ENCODE measurements around the gene ROBO3. TPM values are rescaled to one million over a fixed set of nuclear protein-coding genes. Genes with fewer than 3 reads are reported as not detected.

ROBO3 gene
- total and polyA plus RNA-seq, 3 donors from 2014 or later = 11.8 to 31.6 (median 12.9) TPM

- Histone ChIP-seq H3K4me1 (peaks cover 22% of the 10 kb centered on the region), H3K36me3 (ENCODE audit: low read depth, missing control alignments) (no peaks in the 10 kb centered on the region), H3K27ac (peak overlapping the region in 1 of 2 donors; percentile 76), H3K4me3 (no peak overlapping the region), H3K9me3 (no peaks in the 10 kb centered on the region), H3K27me3 (no peaks in the 10 kb centered on the region)
- TF ChIP-seq CTCF (IDR thresholded peaks at IDR 0.05) (no peak), POLR2A (IDR thresholded peaks at IDR 0.05) (no peak)
- DNase-seq = no peak
- WGBS, 2 donors = 61 to 70% methylated on average over 8 to 9 of the region's 9 CpGs
- intact Hi-C loops (cut with DNase I; ENCODE audit: low total_unique reads) = no loop called here
Observed at GRCh38 chr11:124890683-124891372, 25.6 kb downstream of the ROBO3 start.

- Histone ChIP-seq H3K4me3 (no peak overlapping the region), H3K9me3 (no peaks in the 10 kb centered on the region), H3K27me3 (no peaks in the 10 kb centered on the region), H3K4me1 (peaks cover 22% of the 10 kb centered on the region), H3K27ac (peak overlapping the region in 1 of 2 donors; percentile 76), H3K36me3 (ENCODE audit: low read depth, missing control alignments) (no peaks in the 10 kb centered on the region)
- no peak for DNase-seq
- WGBS, 2 donors = 31 to 40% methylated on average over 5 to 12 of the region's 12 CpGs
- TF ChIP-seq CTCF (IDR thresholded peaks at IDR 0.05) (no peak), POLR2A (IDR thresholded peaks at IDR 0.05) (no peak)
- intact Hi-C loops (cut with DNase I; ENCODE audit: low total_unique reads) = no loop called here
Observed at GRCh38 chr11:124891373-124891861, 26.2 kb downstream of the ROBO3 start.

- Histone ChIP-seq H3K27ac (peak overlapping the region in 1 of 2 donors; percentile 76), H3K9me3 (no peaks in the 10 kb centered on the region), H3K36me3 (ENCODE audit: low read depth, missing control alignments) (no peaks in the 10 kb centered on the region), H3K4me1 (peaks cover 26% of the 10 kb centered on the region), H3K27me3 (no peaks in the 10 kb centered on the region), H3K4me3 (no peak overlapping the region)
- TF ChIP-seq POLR2A (IDR thresholded peaks at IDR 0.05) (no peak), CTCF (IDR thresholded peaks at IDR 0.05) (no peak)
- 83 to 84% methylated on average over 2 of the region's 2 CpGs for WGBS, 2 donors
- intact Hi-C loops (cut with DNase I; ENCODE audit: low total_unique reads) = no loop called here
- DNase-seq = no peak
Observed at GRCh38 chr11:124892146-124892545, 26.9 kb downstream of the ROBO3 start.

GRCh38 chr11:124892750-124893454 is 27.7 kb downstream of the ROBO3 start:
- H3K27ac ChIP-seq = peak overlapping the region; percentile 39 to 76
- peak; percentile 48 for DNase-seq
- H3K36me3 ChIP-seq (ENCODE audit: low read depth, missing control alignments) = no peaks in the 10 kb centered on the region
- intact Hi-C loops (cut with DNase I; ENCODE audit: low total_unique reads) = no loop called here
- H3K4me3 ChIP-seq = no peak overlapping the region
- 43 to 66% methylated on average over 9 of the region's 9 CpGs for WGBS, 2 donors
- no peaks in the 10 kb centered on the region for H3K9me3 ChIP-seq
- H3K27me3 ChIP-seq = no peaks in the 10 kb centered on the region
- H3K4me1 ChIP-seq = peaks cover 34% of the 10 kb centered on the region
- TF ChIP-seq POLR2A (IDR thresholded peaks at IDR 0.05) (no peak), CTCF (IDR thresholded peaks at IDR 0.05) (no peak)
